ENCODE data around the gene BRD7.

BRD7 gene

DNA sequence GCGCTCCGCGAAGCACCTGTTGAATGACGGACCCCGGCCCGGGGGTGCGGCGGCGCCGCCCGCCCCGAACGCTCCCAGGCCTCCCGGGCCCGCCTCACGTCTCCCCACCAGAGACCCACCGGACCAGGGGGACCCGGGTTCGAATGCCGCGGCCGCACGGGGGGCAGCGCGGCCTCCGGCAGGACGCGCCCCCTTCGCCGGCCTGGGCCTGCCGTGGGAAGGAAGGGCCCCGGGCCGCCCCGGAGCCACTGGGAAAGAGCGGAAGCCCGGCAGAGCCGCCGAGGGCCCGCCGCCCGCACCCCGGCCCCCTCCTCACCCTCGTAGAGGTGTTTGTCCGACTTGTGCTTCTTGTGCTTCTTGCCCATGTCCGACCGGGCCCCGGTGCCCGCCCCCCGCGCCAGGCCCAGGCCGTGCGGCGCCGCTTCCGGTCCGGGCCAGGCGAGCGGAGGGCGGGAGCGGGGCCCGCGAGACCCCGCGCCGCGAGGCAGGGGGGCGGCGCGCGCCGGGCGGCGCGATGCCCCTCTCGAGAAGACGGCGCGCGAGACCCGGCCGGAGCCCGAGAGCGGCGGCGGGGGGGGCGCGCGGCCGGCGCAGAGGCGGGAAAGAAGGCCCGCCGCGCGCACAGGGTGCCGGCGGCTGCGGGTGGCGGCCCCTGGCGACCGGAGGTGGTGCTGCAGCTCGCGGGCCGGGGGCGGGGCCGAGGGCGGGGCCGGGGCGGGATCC, at the start of gene BRD7:
TSS of gene BRD7 (minus strand) at position 579 of the 723 bp plus-strand sequence. CDS start at position 365, 214 bp downstream.
- peak; percentile 24 to 58 for DNase-seq (ENCODE audit: low read depth in 2 of 2)

DNA sequence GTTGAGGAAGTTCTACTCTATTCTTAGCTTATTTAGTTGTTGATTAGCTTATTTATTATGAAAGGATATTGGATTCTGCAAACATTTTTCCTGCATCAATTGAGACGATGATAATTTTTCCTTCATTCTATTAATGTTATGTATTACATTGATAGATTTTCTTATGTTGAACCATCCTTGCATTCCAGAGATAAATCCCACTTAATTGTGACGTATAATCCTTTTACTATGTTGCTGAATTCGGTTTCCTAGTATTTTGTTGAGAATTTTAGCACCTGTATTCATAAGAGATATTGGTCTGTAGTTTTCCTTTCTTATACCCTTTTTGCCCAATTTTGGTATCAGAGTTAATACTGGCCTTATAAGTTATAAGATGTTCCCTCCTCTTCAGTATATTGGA, 47.6 kb upstream of the BRD7 start:
- no peak for DNase-seq (ENCODE audit: low read depth in 2 of 2)

DNA sequence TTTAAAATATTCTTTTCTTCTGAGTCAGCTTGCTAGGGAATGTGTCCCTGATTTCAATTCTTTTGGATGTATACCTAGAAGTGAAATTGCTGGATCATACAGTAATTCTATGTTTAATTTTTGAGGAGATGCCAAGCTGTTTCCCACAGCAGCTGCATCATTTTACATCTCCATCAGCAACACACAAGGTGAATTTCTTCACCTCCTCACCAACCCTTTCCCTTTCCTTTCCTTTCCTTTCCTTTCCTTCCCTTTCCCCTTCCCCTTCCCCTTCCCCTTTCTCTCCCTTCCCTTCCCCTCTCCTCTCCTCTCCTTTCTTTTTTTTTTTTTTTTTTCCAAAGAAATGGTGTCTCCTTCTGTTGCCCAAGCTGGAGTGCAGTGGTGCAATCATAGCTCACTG, 45.4 kb upstream of the BRD7 start:
- DNase-seq (ENCODE audit: low read depth in 2 of 2): no peak

DNA sequence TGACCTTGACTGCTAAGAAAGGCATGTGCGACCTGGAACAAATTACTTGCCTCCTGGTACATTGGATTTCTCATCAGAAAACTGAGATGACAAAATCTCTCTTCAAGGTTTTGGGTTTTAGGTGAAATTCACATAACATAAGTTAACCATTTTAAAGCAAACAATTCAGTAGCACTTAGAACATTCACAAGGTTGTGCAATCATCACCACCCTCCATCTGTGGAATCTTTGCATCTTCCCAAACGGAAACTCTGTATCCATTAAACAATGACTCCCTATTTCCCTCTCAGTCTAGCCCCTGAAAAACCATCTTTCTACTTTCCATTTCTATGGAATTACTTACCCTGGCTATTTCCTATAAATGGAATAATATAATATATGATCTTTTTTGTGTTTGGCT, 42.2 kb upstream of the BRD7 start:
- DNase-seq (ENCODE audit: low read depth in 2 of 2): no peak

DNA sequence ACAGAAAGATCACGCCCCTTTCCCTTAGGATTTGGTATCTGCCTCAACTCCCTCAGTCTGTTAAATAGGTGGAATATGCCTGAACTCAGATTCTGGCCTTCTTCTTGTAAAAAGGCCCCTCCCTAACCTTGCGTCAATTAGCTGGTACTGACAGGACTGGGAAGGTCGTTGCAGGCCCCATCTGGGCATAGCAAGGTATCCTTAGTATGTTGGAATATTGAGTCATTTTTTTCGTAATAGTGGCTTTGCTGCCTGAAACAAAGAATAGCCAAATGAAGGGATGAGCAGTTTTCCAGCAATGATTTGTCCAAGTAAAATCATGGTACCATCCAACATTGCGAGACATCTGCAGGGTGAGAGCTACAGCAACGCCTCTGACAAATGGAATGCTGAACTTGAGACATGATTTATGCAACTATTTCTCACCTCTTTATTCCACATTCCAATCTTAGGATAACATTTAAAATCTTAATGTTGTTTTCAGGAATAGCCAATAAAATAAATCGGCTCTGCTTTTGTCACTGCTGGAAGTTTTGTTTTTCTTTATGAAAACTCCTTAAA, 39.3 kb upstream of the BRD7 start:
- no peak for DNase-seq (ENCODE audit: low read depth in 2 of 2)

DNA sequence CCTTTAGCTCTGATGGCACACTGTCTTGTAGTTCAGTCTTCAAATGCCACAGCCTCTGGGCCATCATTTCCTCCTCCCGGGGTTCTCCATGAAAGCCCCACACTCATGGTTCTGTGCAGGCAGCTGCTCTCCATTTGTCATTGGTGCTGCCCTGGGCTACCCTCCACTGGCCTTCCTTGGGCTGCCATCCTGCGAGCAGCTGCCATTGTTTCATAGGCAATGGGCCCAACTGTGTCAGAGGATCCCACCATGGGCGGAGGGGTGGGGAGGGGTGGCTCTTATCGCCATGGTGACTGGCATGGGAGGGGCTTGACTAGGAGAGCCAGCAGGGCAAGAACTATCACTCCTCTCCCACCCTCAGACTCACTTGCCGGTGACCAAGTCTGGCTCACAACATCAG, 38.6 kb upstream of the BRD7 start:
- DNase-seq (ENCODE audit: low read depth in 2 of 2): no peak

DNA sequence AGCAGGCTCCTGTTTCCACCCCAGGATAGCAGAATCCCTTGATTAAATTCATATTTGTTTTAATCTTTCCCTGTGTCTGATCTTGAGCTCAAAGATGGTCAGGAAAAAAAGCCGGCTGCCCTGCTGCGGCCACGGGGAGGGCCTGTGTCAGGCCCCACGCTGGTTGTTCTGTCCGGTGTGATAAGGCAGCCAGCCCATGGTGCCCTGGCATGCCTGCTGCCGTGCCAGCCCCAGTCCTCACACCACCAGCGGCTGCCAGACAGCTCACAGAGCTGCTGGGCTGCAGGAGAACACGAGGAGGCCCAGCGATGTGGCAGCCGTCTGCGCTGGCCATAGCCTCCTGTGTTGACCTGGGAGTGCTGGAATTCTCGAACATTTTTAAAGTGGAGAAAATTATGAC, 34.7 kb upstream of the BRD7 start:
- DNase-seq (ENCODE audit: low read depth in 2 of 2): no peak

DNA sequence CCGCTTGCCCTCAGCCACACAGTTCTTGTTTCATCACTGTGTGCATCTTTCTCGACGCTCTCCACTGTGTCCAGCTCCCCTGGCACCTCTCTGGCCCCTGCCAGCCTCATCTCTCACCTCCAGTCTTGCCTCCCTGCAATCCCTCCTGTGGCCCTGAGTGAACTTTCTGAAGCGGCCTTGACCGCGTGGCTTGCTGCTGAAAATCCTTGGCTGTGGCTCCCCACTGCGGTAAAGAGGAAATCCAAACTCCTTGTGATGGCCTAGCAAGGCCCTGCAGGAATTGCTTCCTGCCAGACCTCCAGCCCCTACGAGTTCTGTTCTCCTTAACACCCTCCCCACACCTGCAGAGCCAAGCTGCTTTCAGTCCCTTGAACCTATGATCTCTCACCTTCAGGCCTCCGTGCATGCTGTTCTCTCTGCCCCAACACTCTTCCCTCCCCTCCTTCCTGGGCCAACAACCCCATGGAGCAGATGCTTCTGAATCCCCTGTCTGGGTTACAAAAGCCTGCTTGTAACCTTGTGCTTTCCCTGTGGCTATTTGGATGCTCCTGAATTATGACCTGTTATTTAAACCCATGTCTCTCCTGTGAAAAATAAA, 33.6 kb upstream of the BRD7 start:
- DNase-seq (ENCODE audit: low read depth in 2 of 2): no peak

DNA sequence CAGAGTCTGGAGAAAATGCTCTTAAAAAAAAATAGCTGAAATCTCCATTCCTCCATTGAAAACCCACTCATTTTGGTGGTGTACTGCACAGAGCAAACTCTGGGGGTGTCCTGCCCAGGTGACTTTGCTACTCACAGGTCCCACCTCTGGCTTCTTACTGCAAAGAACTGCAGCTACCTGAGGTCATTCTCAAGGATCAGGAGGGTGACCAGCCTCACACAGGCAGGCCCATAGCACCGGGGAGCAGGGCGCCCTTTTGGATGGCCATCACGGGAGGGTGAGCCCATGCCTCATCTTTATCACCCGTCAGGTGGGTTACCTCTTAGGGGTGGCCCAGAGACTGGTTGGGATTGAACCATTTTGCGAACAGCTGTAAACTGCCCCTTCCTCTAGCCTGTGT, 32.6 kb upstream of the BRD7 start:
- no peak for DNase-seq (ENCODE audit: low read depth in 2 of 2)

DNA sequence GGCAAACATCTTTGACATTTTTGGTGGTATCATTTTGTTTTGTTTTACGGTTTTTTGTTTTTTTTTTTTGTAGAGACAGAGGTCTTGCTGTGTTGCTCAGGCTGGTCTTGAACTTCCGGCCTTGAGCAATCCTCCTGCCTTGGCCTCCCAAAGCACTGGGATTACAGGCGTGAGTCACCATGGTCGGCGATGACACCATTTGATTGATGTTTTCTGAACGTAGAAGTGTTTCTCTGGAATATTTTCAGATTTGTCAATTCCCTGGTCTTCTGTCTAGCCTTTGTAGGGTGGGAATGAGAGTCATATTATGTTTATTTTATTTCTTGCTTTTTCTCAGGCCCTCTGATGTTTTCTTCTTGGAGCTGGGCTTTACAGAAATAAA, 32.2 kb upstream of the BRD7 start:
- no peak for DNase-seq (ENCODE audit: low read depth in 2 of 2)

DNA sequence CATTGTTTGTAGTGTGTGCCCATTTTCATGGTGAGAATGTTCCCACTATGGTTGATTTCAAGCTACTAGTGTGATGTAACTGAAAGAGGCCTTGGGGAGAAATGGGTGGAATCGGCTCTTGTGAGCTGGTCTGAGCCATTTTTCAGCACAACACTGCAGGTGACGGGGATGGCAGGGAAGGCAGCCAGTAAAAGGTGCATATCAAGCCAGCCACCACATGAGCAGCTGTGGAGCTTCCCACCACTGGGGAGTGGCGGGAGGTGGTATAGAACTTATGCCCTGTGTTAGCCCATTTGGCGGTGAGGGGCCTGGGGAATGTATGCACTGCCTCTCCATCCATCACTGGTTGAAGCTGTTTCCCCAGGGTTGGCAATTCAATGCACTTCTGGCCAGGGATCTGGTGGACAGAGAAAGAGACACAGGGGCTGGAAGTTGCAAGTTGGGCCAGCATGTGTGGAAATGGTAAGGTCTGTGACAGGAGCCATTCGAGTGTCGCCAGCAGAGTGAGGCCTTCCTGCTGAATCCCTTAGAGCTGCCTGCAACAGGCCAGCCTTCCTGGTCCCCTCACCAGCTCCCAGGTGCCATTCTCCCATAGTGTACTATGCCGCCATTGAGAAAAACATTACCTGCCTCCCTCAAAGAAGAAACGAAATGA, 31.7 kb upstream of the BRD7 start:
- DNase-seq (ENCODE audit: low read depth in 2 of 2): no peak

DNA sequence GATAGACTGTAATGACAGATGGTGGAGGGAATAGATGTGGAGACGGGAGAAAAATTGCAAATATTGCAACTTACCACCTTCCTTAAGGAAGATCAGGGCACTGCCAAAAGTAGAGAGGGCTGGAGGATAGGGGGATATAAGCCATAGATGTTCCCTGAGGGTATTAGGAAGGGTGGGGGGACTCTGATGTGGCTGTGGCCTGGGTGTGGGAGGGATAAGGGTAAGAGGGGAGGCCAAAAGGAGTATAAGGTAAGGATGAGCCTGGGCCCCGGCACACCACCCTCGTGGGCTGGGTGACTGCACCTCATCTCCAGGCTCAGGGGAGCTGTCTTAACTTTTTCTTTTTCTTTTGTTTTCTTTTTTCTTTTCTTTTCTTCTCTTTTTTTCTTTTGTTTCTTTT, 30.6 kb upstream of the BRD7 start:
- DNase-seq (ENCODE audit: low read depth in 2 of 2): no peak

DNA sequence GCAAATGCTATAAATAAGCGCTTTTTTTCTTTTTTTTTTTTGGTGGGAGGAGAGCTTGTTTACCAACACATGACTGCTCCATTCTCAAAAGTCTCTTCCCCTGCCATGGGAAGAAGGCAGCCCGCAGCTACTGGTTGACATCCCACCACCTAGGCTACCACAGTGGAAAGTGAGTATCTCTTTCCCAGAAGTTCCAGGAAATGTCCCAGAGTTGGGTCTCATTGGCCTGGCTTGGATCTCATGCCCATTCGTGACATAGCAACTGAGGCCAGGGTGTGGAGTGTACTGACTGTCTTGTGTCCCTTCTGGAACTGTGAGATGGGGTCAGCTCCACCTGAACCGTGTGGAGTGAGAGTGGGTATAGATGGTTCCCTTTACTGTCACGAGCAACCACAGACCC, 29.5 kb upstream of the BRD7 start:
- DNase-seq (ENCODE audit: low read depth in 2 of 2): no peak

DNA sequence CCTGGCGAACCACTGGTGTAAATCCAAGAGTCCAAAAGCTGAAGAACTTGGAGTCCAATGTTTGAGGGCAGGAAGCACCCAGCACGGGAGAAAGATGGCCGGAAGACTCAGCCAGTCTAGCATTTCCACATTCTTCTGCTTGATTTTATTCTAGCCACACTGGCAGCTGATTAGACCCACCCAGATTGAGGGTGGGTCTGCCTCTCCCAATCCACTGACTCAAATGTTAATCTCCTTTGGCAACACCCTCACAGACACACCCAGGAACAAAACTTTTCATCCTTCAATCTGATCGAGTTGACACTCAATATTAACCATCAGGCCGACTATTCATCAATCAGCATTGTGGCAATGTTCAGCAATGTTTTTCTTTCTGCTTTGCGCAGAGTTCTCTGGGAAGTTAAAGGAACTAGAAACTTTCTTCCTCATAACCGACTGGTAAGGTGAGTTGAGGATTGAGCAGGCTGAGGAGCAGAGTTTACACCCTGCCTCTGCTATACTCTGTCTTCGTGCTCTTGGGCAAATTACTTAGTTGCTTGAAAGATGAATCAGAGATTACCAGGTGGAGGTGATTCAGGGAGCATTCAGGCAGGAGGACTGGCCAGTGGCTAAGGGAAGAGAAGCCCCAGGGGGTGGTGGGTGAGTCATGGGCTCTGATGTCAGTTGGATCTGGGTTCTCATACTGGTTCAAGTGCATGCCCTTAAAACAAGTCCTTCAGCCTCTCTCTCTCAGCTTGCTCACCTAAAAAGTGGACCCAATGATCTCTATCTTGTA, 28.2 kb upstream of the BRD7 start:
- DNase-seq (ENCODE audit: low read depth in 2 of 2): no peak

DNA sequence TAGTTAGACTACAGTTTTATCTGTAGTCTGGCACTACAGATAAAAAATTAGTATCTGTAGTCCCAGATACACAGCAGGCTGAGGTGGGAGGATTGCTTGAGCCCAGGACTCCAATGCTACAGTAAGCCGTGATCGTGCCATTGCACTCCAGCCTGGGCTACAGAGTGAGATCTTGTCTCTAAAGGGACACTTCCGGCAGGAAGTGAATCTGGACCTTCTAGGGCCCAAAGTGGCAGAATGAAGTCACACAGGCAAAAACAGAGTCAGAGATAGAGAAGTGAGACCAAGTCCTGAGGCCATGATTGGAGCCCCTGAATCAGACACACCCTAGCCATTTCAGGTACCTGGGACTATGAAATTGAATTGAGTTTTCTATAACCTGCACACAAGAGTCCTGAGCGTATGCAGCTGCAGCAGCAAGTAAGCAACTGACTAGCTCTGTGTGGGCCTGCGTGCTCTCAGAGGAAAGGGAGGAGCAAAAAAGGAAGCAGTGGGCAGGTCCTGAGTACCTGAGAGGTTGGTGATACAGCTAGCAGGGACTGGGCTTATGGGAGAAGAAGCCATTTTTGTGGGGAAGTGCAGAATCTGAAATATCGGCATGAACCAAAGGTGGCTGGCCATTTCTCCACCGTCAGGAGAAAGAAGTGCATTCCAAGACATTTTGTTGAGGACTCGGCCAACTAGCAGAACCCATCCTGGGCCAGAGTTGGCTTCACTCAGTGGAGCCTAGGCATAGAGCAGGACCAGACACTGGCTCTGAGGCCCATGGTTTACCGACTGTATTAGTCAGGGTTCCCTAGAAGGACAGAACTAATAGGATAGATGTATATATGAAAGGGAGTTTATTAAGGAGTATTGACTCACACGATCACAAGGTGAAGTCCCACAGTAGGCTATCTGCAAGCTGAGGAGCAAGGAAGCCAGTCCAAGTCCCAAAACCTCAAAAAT, 27.2 kb upstream of the BRD7 start:
- DNase-seq (ENCODE audit: low read depth in 2 of 2): no peak

DNA sequence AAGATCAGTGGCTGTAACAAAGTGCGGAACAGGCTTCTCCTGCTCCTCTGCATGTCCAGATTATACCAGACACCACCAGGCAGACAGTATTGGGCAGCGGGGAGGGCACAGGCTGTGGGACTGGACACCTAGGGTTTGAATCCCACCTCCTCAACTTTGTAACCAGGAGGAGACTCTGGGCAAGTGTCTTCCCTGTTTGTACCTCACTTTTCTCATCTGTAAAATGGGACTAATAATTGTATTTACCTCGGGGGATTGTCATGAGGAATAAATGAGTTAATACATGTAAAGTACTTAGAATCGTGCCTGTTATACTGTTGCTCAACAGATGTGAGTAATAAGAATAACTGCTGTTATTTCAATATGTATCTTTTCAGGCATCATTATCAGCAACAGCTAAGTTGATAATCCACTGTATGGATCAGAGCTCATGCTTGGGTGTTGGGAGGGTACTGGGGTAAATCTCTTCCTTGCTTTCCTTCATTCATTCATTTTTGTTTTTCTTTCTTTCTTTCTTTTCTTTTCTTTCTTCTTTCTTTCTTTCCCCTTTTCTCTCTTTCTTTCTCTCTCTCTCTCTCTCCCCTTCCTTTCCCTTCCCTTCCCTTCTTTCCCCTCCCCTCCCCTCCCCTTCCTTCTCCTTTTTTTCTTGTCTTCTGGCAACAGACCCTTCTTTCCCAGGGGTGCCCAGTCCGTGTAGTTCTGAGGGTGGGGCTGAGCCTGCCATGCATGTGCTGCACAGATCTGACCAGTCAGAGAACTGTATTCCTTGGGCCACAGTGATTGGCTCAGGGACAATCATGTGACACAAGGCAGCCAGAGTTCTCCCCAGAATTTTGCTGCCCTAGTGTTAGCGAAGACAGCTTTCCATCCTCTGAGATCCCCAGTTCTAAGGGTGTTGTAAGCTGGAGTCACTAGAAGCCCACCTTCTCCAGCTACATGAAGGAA, 25.3 kb upstream of the BRD7 start:
- no peak for DNase-seq (ENCODE audit: low read depth in 2 of 2)

DNA sequence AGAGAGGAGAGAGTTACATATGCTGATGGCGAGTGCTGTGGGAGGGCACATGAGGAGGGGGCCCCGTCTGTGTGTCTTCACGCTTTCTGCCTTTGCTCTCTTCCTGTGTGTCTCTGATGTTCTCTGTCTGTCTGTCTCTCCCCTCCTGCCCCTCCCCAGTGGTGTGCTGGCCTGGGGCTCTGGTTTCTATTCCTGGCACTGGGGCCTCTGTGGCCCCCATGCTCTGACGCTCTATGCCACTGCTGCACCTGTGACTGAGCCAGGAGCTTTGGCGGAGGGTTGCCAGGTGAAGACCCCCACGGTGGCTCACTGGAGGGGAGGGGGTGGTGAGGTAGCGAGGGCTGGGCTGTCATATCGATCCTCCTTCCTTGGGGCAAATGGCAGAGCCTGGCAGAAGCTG, 24.6 kb upstream of the BRD7 start:
- DNase-seq (ENCODE audit: low read depth in 2 of 2): no peak

DNA sequence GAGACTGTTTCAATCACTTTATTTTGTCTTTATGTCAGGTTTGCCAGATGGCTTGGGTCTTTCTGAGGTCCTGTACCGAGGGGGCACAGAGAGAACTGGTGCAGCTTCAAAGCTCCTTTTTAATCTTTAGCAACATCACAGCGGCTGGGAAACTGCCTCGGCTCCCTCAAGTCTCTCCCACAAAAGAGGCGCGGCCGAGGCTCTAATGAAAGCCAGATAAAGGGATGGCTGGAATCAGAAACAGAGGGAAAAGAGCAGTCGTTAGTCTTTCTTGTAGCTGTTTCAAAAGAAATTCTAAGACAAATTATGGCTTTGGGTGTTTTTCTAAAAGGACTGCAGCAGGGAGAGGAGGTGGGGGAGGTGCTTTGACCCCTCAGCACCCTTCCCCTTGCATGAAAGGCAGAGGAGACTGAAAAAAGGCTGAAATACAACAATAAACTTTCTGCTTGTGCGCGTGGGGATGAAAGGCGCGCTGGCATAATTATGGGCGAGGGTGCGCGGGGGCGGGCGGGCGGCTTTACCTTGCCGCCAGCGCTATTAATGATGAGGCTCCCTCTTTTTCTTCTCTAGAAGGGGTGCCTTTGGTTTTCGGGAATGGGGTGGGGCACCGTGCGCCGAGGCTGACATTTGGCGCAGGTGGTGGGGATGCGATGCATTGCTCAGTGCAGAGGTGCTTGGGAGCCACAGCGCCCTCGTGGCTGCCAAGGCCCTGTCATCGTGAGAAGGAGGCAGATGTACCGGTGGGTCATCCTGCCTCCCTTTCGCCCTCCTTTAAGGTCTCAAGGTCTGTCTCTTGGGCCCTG, 22.3 kb upstream of the BRD7 start:
- DNase-seq (ENCODE audit: low read depth in 2 of 2): no peak

DNA sequence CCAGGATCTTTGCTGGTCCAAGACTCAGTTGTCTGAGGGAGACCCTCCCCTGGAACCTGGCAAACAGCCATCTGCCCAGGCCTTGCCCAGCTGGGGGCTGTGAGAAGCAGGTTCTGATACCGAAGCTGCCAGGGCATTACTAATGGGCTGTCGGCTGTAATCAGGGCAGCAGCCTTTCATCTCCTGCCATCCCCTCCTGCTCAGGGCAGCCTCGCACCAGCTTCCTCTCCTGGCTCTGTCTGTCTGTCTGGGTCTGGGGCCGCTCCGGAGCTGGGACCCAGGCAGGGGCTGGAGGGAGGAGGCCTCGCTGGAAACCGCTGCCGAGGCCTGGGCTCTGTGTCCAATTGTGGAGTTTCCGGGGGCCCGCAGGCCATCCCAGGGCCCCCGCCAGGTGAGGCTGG, 21.6 kb upstream of the BRD7 start:
- DNase-seq (ENCODE audit: low read depth in 2 of 2): no peak

All from stimulated activated CD4-positive, alpha-beta T cell treated with anti-CD3 and anti-CD28 coated beads, Interleukin-12 subunit alpha, Interleukin-12 subunit beta, amount 100 ng/mL, for 24 hours (primary cell).